ENCODE measurements around the gene ATF6. TPM values are rescaled to one million over a fixed set of nuclear protein-coding genes. Genes with fewer than 3 reads are reported as not detected.

ATF6 gene
- total and polyA plus RNA-seq, 9 of the 15 experiments (the other 6 are each of a cell fraction or from before 2014, with no cell fraction given): 11.7 to 32.4 (median 20.4) TPM

- Histone ChIP-seq H4K20me1 (replicated peaks; ENCODE audit: control insufficient read depth, insufficient read depth, low read length) (0 out of 2 replicates have a peak, but pooled peaks cover 2% of the 10 kb centered on the region), H3K9me3 (replicated peaks; ENCODE audit: control insufficient read depth, insufficient read depth, low read depth, low read length) (no peaks in the 10 kb centered on the region), H3K9me1 (ENCODE audit: control insufficient read depth, insufficient read depth, low read length) (no peaks in the 10 kb centered on the region), H3K4me1 (replicated peaks in 1 of 2; ENCODE audit: control insufficient read depth in 2 of 2, insufficient read depth in 2 of 2, low read length in 2 of 2) (peaks cover 6% of the 10 kb centered on the region in 2 experiments; a peak in 3 of 5 replicates), H3K27ac (ENCODE audit: extremely low read depth, low read depth, low read length) (no peak overlapping the region), H2AFZ (ENCODE audit: low read depth, low read length) (no peak overlapping the region), H3K9ac (ENCODE audit: insufficient read depth in 1 of 2, low read depth in 2 of 2, low read length in 2 of 2) (no peak overlapping the region), H3K4me3 (no peak overlapping the region), H3K4me2 (ENCODE audit: insufficient read depth, low read length) (no peak overlapping the region), H3K36me3 (ENCODE audit: control insufficient read depth, insufficient read depth, low read length) (no peaks in the 10 kb centered on the region), H3K79me2 (ENCODE audit: control insufficient read depth, insufficient read depth, low read length) (no peaks in the 10 kb centered on the region), H3K27me3 (ENCODE audit: control insufficient read depth in 2 of 2, insufficient read depth in 2 of 2, low read length in 2 of 2) (peaks cover 0 to 10% of the 10 kb centered on the region in 2 experiments; a peak in 2 of 5 replicates)
- in situ Hi-C loops (cut with MboI) (no loop called here), intact Hi-C loops (cut with micrococcal nuclease) (no loop called here)
- ATAC-seq (no peak), FAIRE-seq (no peak), DNase-seq (ENCODE audit: extremely low read depth in 1 of 4, low spot score in 3 of 4) (no peak)
- no TSS peak for BruUV-seq (replicated peaks)
- TF ChIP-seq ZNF133 (CRISPR knock-in tag; IDR thresholded peaks at IDR 0.05) (no peak), E2F3 (CRISPR knock-in tag; IDR thresholded peaks at IDR 0.05) (no peak), ZNF740 (CRISPR knock-in tag; IDR thresholded peaks at IDR 0.05) (no peak), ZNF740 (tag; IDR thresholded peaks at IDR 0.05) (no peak), PKNOX1 (IDR thresholded peaks at IDR 0.05) (no peak), MYBL2 (IDR thresholded peaks at IDR 0.05; ENCODE audit: low read depth) (no peak), MYBL2 (CRISPR knock-in tag; IDR thresholded peaks at IDR 0.05; ENCODE audit: borderline replicate concordance) (no peak), ZSCAN29 (IDR thresholded peaks at IDR 0.05) (no peak), NR1H2 (CRISPR knock-in tag; IDR thresholded peaks at IDR 0.05) (no peak), PML (IDR thresholded peaks at IDR 0.05; ENCODE audit: low read length) (no peak), CEBPB (tag; IDR thresholded peaks at IDR 0.05) (no peak), ZBTB17 (CRISPR knock-in tag; IDR thresholded peaks at IDR 0.05) (no peak), DACH1 (IDR thresholded peaks at IDR 0.05; ENCODE audit: partially characterized antibody) (no peak), KLF16 (IDR thresholded peaks at IDR 0.05) (no peak), BRD4 (IDR thresholded peaks at IDR 0.05) (no peak), ZNF76 (CRISPR knock-in tag; IDR thresholded peaks at IDR 0.05; ENCODE audit: borderline replicate concordance) (no peak), SMAD4 (CRISPR knock-in tag; conservative IDR thresholded peaks at IDR 0.05) (no peak), NUFIP1 (IDR thresholded peaks at IDR 0.05; ENCODE audit: partially characterized antibody) (no peak), SMARCA5 (IDR thresholded peaks at IDR 0.05) (no peak)
- WGBS (ENCODE audit: insufficient coverage, low coverage, missing lambda C conversion rate): 29% methylated on average over 4 of the region's 6 CpGs
- POLR2A ChIA-PET: interaction anchor here (0.9 to 1.4 kb wide), 2 partner anchors 19 to 67 kb away, joined by 3 read pairs; no protein-coding TSS in a partner anchor
- CTCF ChIA-PET (ENCODE audit: low intra/inter-chr PET ratio): no interaction called here
Observed at GRCh38 chr1:161970036-161970435, 203.9 kb downstream of the ATF6 start.
